ENCODE measurements around the gene AGO4. TPM values are rescaled to one million over a fixed set of nuclear protein-coding genes. Genes with fewer than 3 reads are reported as not detected.

AGO4 gene
- total and polyA plus RNA-seq, 4 donors, result 1.7 to 14.9 (median 7.3) TPM

DNA sequence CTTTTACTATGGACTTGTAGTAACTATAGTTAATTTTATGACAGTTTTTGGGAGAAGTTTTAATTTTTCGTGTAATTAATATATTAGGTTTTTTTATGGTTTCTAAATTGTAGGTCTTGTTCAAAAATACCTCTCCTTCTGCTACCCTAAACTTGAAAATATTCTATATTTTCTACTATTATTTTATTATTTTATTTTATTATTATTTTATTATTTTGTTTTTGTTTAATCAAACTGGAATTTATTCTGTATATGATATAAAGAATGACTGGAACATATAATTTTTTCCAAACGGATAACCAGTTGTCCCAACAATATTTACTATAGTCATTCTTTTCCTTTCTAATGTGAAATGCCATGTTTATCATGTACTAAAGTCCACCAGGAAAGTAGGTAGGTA, 17.1 kb upstream of the AGO4 start:
- no peaks in the 10 kb centered on the region for H3K27me3 ChIP-seq (ENCODE audit: control insufficient read depth in 4 of 4, insufficient read depth in 4 of 4, low read length in 3 of 4)
- no peaks in the 10 kb centered on the region for H3K9me3 ChIP-seq (ENCODE audit: control insufficient read depth in 4 of 4, low read length in 3 of 4)
- no peaks in the 10 kb centered on the region for H3K36me3 ChIP-seq (ENCODE audit: control insufficient read depth in 4 of 4, insufficient read depth in 3 of 4, low read depth in 1 of 4, low read length in 3 of 4)
- no peaks in the 10 kb centered on the region for H3K4me1 ChIP-seq (ENCODE audit: control insufficient read depth in 4 of 4, insufficient read depth in 4 of 4, low read length in 3 of 4)
- no peak overlapping the region for H3K9ac ChIP-seq (ENCODE audit: low read depth in 1 of 2, low read length in 2 of 2)
- WGBS, result 88% methylated on average over 2 of the region's 2 CpGs
- no peak overlapping the region for H3K27ac ChIP-seq (ENCODE audit: low read depth in 1 of 2, low read length in 2 of 2)
- no peak for DNase-seq (ENCODE audit: low spot score)
- no peak overlapping the region for H3K4me3 ChIP-seq (ENCODE audit: low read depth in 1 of 3, low read length in 3 of 3)
- TF ChIP-seq, protein P1, sequence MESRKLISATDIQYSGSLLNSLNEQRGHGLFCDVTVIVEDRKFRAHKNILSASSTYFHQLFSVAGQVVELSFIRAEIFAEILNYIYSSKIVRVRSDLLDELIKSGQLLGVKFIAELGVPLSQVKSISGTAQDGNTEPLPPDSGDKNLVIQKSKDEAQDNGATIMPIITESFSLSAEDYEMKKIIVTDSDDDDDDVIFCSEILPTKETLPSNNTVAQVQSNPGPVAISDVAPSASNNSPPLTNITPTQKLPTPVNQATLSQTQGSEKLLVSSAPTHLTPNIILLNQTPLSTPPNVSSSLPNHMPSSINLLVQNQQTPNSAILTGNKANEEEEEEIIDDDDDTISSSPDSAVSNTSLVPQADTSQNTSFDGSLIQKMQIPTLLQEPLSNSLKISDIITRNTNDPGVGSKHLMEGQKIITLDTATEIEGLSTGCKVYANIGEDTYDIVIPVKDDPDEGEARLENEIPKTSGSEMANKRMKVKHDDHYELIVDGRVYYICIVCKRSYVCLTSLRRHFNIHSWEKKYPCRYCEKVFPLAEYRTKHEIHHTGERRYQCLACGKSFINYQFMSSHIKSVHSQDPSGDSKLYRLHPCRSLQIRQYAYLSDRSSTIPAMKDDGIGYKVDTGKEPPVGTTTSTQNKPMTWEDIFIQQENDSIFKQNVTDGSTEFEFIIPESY (IDR thresholded peaks at IDR 0.05), result no peak
- TF ChIP-seq EGR1 (IDR thresholded peaks at IDR 0.05; ENCODE audit: low read depth in 2 of 2), result no peak
- no peak for TF ChIP-seq GABPA (IDR thresholded peaks at IDR 0.05 in 1 of 2, conservative IDR thresholded peaks at IDR 0.05 in 1 of 2)
- TF ChIP-seq, protein P2, sequence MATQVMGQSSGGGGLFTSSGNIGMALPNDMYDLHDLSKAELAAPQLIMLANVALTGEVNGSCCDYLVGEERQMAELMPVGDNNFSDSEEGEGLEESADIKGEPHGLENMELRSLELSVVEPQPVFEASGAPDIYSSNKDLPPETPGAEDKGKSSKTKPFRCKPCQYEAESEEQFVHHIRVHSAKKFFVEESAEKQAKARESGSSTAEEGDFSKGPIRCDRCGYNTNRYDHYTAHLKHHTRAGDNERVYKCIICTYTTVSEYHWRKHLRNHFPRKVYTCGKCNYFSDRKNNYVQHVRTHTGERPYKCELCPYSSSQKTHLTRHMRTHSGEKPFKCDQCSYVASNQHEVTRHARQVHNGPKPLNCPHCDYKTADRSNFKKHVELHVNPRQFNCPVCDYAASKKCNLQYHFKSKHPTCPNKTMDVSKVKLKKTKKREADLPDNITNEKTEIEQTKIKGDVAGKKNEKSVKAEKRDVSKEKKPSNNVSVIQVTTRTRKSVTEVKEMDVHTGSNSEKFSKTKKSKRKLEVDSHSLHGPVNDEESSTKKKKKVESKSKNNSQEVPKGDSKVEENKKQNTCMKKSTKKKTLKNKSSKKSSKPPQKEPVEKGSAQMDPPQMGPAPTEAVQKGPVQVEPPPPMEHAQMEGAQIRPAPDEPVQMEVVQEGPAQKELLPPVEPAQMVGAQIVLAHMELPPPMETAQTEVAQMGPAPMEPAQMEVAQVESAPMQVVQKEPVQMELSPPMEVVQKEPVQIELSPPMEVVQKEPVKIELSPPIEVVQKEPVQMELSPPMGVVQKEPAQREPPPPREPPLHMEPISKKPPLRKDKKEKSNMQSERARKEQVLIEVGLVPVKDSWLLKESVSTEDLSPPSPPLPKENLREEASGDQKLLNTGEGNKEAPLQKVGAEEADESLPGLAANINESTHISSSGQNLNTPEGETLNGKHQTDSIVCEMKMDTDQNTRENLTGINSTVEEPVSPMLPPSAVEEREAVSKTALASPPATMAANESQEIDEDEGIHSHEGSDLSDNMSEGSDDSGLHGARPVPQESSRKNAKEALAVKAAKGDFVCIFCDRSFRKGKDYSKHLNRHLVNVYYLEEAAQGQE (IDR thresholded peaks at IDR 0.05), result no peak
- no peak for TF ChIP-seq JUND (IDR thresholded peaks at IDR 0.05)
- TF ChIP-seq, protein P3, sequence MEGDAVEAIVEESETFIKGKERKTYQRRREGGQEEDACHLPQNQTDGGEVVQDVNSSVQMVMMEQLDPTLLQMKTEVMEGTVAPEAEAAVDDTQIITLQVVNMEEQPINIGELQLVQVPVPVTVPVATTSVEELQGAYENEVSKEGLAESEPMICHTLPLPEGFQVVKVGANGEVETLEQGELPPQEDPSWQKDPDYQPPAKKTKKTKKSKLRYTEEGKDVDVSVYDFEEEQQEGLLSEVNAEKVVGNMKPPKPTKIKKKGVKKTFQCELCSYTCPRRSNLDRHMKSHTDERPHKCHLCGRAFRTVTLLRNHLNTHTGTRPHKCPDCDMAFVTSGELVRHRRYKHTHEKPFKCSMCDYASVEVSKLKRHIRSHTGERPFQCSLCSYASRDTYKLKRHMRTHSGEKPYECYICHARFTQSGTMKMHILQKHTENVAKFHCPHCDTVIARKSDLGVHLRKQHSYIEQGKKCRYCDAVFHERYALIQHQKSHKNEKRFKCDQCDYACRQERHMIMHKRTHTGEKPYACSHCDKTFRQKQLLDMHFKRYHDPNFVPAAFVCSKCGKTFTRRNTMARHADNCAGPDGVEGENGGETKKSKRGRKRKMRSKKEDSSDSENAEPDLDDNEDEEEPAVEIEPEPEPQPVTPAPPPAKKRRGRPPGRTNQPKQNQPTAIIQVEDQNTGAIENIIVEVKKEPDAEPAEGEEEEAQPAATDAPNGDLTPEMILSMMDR (IDR thresholded peaks at IDR 0.05; ENCODE audit: low read depth, low read length, missing input control), result no peak

DNA sequence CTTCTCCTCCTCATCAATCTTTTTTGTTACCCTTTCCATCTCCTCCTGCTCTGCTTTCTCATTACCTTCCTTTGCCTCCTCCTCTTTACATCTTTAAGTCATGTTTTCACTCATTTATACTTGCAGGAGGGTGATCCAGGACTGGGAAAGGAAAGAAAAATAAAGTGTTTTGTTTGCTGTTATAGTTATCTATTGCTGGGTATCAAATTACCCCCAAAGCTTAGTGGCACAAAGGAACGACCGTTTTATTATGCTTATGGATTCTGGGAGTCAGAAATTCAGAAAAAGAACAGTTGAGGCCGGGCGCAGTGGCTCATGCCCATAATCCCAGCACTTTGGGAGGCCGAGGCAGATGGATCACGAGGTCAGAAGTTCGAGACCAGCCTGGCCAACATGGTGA, 12.5 kb upstream of the AGO4 start:
- Histone ChIP-seq H3K27me3 (ENCODE audit: control insufficient read depth in 4 of 4, insufficient read depth in 4 of 4, low read length in 3 of 4) (no peaks in the 10 kb centered on the region), H3K9me3 (ENCODE audit: control insufficient read depth in 4 of 4, low read length in 3 of 4) (no peaks in the 10 kb centered on the region), H3K4me3 (ENCODE audit: low read depth in 1 of 3, low read length in 3 of 3) (no peak overlapping the region), H3K4me1 (ENCODE audit: control insufficient read depth in 4 of 4, insufficient read depth in 4 of 4, low read length in 3 of 4) (no peaks in the 10 kb centered on the region), H3K27ac (ENCODE audit: low read depth in 1 of 2, low read length in 2 of 2) (no peak overlapping the region), H3K9ac (ENCODE audit: low read depth in 1 of 2, low read length in 2 of 2) (no peak overlapping the region), H3K36me3 (ENCODE audit: control insufficient read depth in 4 of 4, insufficient read depth in 3 of 4, low read depth in 1 of 4, low read length in 3 of 4) (no peaks in the 10 kb centered on the region)
- DNase-seq (ENCODE audit: low spot score), result no peak
- 87% methylated on average over 7 of the region's 7 CpGs for WGBS
- no peak for TF ChIP-seq EGR1 (IDR thresholded peaks at IDR 0.05; ENCODE audit: low read depth in 2 of 2)
- no peak for TF ChIP-seq HNF4A (conservative IDR thresholded peaks at IDR 0.05)
- TF ChIP-seq FOXA1 (IDR thresholded peaks at IDR 0.05), result no peak
- no peak for TF ChIP-seq YY1 (IDR thresholded peaks at IDR 0.05)
- TF ChIP-seq SP1 (IDR thresholded peaks at IDR 0.05), result no peak
- TF ChIP-seq HNF4G (IDR thresholded peaks at IDR 0.05), result no peak
- no peak for TF ChIP-seq FOXA2 (IDR thresholded peaks at IDR 0.05)
- TF ChIP-seq NR2F2 (IDR thresholded peaks at IDR 0.05), result no peak
- TF ChIP-seq, protein P4, sequence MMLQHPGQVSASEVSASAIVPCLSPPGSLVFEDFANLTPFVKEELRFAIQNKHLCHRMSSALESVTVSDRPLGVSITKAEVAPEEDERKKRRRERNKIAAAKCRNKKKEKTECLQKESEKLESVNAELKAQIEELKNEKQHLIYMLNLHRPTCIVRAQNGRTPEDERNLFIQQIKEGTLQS (IDR thresholded peaks at IDR 0.05), result no peak
- no peak for TF ChIP-seq RXRA (IDR thresholded peaks at IDR 0.05)
- TF ChIP-seq JUND (IDR thresholded peaks at IDR 0.05), result no peak
- TF ChIP-seq, protein P1 (IDR thresholded peaks at IDR 0.05), result no peak
- no peak for TF ChIP-seq GABPA (IDR thresholded peaks at IDR 0.05 in 1 of 2, conservative IDR thresholded peaks at IDR 0.05 in 1 of 2)
- TF ChIP-seq, protein P2 (IDR thresholded peaks at IDR 0.05), result no peak
- TF ChIP-seq RAD21 (IDR thresholded peaks at IDR 0.05), result no peak
- TF ChIP-seq, protein P3 (IDR thresholded peaks at IDR 0.05; ENCODE audit: low read depth, low read length, missing input control), result no peak
